Nephron (organoid): ENCODE measurements around the gene REXO1.
A peak's percentile ranks its signal among the peaks of the same experiment; 100 is the strongest.

Experiments
- H3K27ac Mint-ChIP-seq, 3 experiments: 2 replicates each; pipeline ENCODE4 v1.8.0; 2020; ENCODE audit warnings: mixed read lengths in 3 of 3, mild to moderate bottlenecking in 2 of 3, moderate library complexity in 1 of 3
- H3K27me3 Mint-ChIP-seq: 2 replicates; pipeline ENCODE4 v1.8.0; 2021; ENCODE audit warnings: low read depth, mild to moderate bottlenecking, moderate library complexity, mixed read lengths
- H3K36me3 Mint-ChIP-seq: 2 replicates; pipeline ENCODE4 v1.8.0; 2020; ENCODE audit warnings: low read depth, mixed read lengths
- H3K4me1 Mint-ChIP-seq: 2 replicates; pipeline ENCODE4 v1.8.0; 2020; ENCODE audit warnings: mixed read lengths
- H3K4me3 Mint-ChIP-seq, 3 experiments: 2 replicates each; pipeline ENCODE4 v1.8.0; 2020; ENCODE audit warnings: mild to moderate bottlenecking in 3 of 3, mixed read lengths in 3 of 3, moderate library complexity in 2 of 3
- H3K9me3 Mint-ChIP-seq: 2 replicates; pipeline ENCODE4 v1.8.0; 2020; ENCODE audit warnings: mixed read lengths
- CTCF ChIP-seq, 3 experiments: fragments of 200-600 bp; sonication (generic); IDR thresholded peaks; one replicate each; pipeline ENCODE4 v1.5.0; 2021; ENCODE audit warnings: antibody characterized with exemption in 3 of 3; ENCODE audit not compliant: unreplicated experiment in 3 of 3

REXO1 gene

GRCh38 chr19:1873524-1874473, 25.5 kb upstream of the REXO1 start:
- Mint-ChIP-seq H3K9me3 (no peaks in the 10 kb centered on the region), H3K4me3 (peak overlapping the region; percentile 94 to 98 (median 96)), H3K4me1 (peaks cover 21% of the 10 kb centered on the region), H3K27me3 (no peaks in the 10 kb centered on the region), H3K27ac (peak overlapping the region; percentile 62 to 89 (median 76)), H3K36me3 (peaks cover 3% of the 10 kb centered on the region)
- TF ChIP-seq CTCF (IDR thresholded peaks at IDR 0.05; ENCODE audit: unreplicated experiment in 3 of 3), result no peak

- no peaks in the 10 kb centered on the region for H3K9me3 Mint-ChIP-seq
- H3K4me3 Mint-ChIP-seq, result peak overlapping the region in 1 of 3 experiments; percentile 20
- H3K4me1 Mint-ChIP-seq, result peaks cover 21% of the 10 kb centered on the region
- H3K36me3 Mint-ChIP-seq, result peaks cover 3% of the 10 kb centered on the region
- H3K27ac Mint-ChIP-seq, result no peak overlapping the region
- H3K27me3 Mint-ChIP-seq, result no peaks in the 10 kb centered on the region
- no peak for TF ChIP-seq CTCF (IDR thresholded peaks at IDR 0.05; ENCODE audit: unreplicated experiment in 3 of 3)
These were observed 24.7 kb upstream of the REXO1 start for GRCh38 chr19:1872807-1873523.

- H3K4me3 Mint-ChIP-seq, result no peak overlapping the region
- no peak for TF ChIP-seq CTCF (IDR thresholded peaks at IDR 0.05; ENCODE audit: unreplicated experiment in 3 of 3)
- H3K9me3 Mint-ChIP-seq, result no peaks in the 10 kb centered on the region
- H3K4me1 Mint-ChIP-seq, result peaks cover 21% of the 10 kb centered on the region
- H3K36me3 Mint-ChIP-seq, result peaks cover 3% of the 10 kb centered on the region
- no peak overlapping the region for H3K27ac Mint-ChIP-seq
- H3K27me3 Mint-ChIP-seq, result no peaks in the 10 kb centered on the region
These were observed 23.3 kb upstream of the REXO1 start for GRCh38 chr19:1871630-1872029.

DNA sequence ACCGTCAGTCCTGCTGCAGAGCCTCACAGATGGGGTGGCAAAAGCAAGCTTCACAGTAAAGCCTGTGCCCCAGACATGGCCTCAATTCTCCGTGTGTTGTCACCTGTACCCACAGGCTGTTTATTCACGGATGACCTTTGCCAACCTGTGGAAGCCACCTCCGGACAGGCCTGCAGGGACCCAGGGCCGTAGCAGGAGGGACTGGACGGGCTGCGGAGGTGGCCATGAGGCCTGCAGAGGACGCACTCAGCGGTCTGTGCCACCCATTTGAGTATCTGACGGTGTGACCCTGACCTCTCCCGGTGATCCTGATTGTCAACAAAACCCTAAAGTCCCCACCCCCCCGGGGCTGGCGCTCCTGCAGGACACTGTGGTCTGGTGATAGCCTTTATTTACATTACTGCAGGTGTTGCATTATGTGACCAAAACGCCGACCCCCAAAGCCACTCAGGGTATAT, 22.9 kb upstream of the REXO1 start:
- H3K9me3 Mint-ChIP-seq, result no peaks in the 10 kb centered on the region
- peaks cover 3% of the 10 kb centered on the region for H3K36me3 Mint-ChIP-seq
- no peak for TF ChIP-seq CTCF (IDR thresholded peaks at IDR 0.05; ENCODE audit: unreplicated experiment in 3 of 3)
- H3K27me3 Mint-ChIP-seq, result no peaks in the 10 kb centered on the region
- no peak overlapping the region for H3K27ac Mint-ChIP-seq
- H3K4me3 Mint-ChIP-seq, result no peak overlapping the region
- H3K4me1 Mint-ChIP-seq, result peaks cover 20% of the 10 kb centered on the region

GRCh38 chr19:1868971-1869370, 20.7 kb upstream of the REXO1 start:
- peaks cover 3% of the 10 kb centered on the region for H3K4me1 Mint-ChIP-seq
- H3K27me3 Mint-ChIP-seq, result no peaks in the 10 kb centered on the region
- H3K36me3 Mint-ChIP-seq, result peaks cover under 1% of the 10 kb centered on the region
- H3K27ac Mint-ChIP-seq, result no peak overlapping the region
- H3K4me3 Mint-ChIP-seq, result no peak overlapping the region
- no peaks in the 10 kb centered on the region for H3K9me3 Mint-ChIP-seq
- no peak for TF ChIP-seq CTCF (IDR thresholded peaks at IDR 0.05; ENCODE audit: unreplicated experiment in 3 of 3)
